GM12878 (cell line): ENCODE results near the gene MAPK8IP1.

Experiments
- CTCF ChIP-seq, 3 experiments: IDR thresholded peaks in 2 of 3; conservative IDR thresholded peaks in 1 of 3; 2 replicates each; pipeline ENCODE4 v1.5.1; 2011; ENCODE audit warnings: low read depth in 3 of 3, low read length in 3 of 3, mild to moderate bottlenecking in 3 of 3, control low read depth in 2 of 3, moderate library complexity in 2 of 3, inconsistent platforms in 1 of 3, mixed read lengths in 1 of 3; ENCODE audit not compliant: control insufficient read depth in 2 of 3, insufficient read depth in 1 of 3; ENCODE audit errors: extremely low read depth in 1 of 3
- HDAC2 ChIP-seq: fragments of 200-600 bp; sonication (generic); IDR thresholded peaks from 2 replicates; pipeline ENCODE4 v1.6.1; 2017
- KAT2A ChIP-seq: conservative IDR thresholded peaks from 2 replicates; pipeline ENCODE4 v1.6.1; 2011; ENCODE audit warnings: low read depth, low read length; ENCODE audit not compliant: control insufficient read depth
- MYC ChIP-seq: IDR thresholded peaks from 2 replicates; pipeline ENCODE4 v1.6.1; 2011; ENCODE audit warnings: mild to moderate bottlenecking, low read length, moderate library complexity, inconsistent platforms; ENCODE audit not compliant: insufficient read depth, insufficient replicate concordance, insufficient read length, severe bottlenecking
- NR2C2 ChIP-seq: IDR thresholded peaks from 2 replicates; pipeline ENCODE4 v1.6.1; 2011; ENCODE audit warnings: borderline replicate concordance, low read depth; ENCODE audit not compliant: control insufficient read depth, insufficient read length
- POLR2AphosphoS5 ChIP-seq: IDR thresholded peaks from 2 replicates; pipeline ENCODE4 v1.6.1; 2011; ENCODE audit warnings: mild to moderate bottlenecking, low read length, inconsistent platforms
- YBX1 ChIP-seq: fragments of 450-650 bp; IDR thresholded peaks from 2 replicates; pipeline ENCODE4 v1.6.1; 2016; ENCODE audit warnings: antibody characterized with exemption

- TF ChIP-seq KAT2A = no peak
- no peak for TF ChIP-seq NR2C2
- no peak for TF ChIP-seq YBX1
- TF ChIP-seq MYC = no peak
- no peak for TF ChIP-seq CTCF (IDR thresholded peaks at IDR 0.05 in 2 of 3, conservative IDR thresholded peaks at IDR 0.05 in 1 of 3; ENCODE audit: control insufficient read depth in 2 of 3, extremely low read depth in 1 of 3, insufficient read depth in 1 of 3, low read depth in 3 of 3, low read length in 3 of 3)
- no peak for TF ChIP-seq HDAC2
- TF ChIP-seq POLR2AphosphoS5 = no peak
Observed at GRCh38 chr11:45922425-45923082, 37.1 kb downstream of the MAPK8IP1 start, which contains the start of gene LARGE2.
